HCT116 (cell line): ENCODE results near the gene NPDC1. TPM values are rescaled to one million over a fixed set of nuclear protein-coding genes. Genes with fewer than 3 reads are reported as not detected.

Experiments
- ATAC-seq: fragments of 200-7000 bp; cut with Tn5 transposase; 2 replicates; pipeline ENCODE4 v1.9.1; 2020; ENCODE audit warnings: mild to moderate bottlenecking, moderate library complexity
- BruUV-seq: library from RNA; stranded (reverse); fragments of 400-500 nt; replicated peaks from 2 replicates; lab custom pipeline; 2021; lab: Mats Ljungman, UMichigan
- CTCF ChIA-PET: fragments of 300-600 bp; sonication (Branson Sonifier 250); formaldehyde crosslinking; loops from one replicate; lab custom pipeline; 2021; ENCODE audit warnings: antibody characterized with exemption; lab: Charles Lee
- POLR2A ChIA-PET: fragments of 300-600, 350-600 bp; sonication (Branson Sonifier 250); formaldehyde crosslinking; loops from one replicate; lab custom pipeline; 2021; ENCODE audit warnings: antibody characterized with exemption; lab: Charles Lee
- RAD21 ChIA-PET, 2 experiments: fragments of 300-600 bp; sonication (Branson Sonifier 250); formaldehyde crosslinking; loops; one replicate each; lab custom pipeline; 2023; ENCODE audit warnings: low total read pairs in 2 of 2; ENCODE audit not compliant: uncharacterized antibody in 2 of 2, unreplicated experiment in 2 of 2, low non-redundant PET in 1 of 2; lab: Charles Lee
- DNase-seq: peaks from one replicate; pipeline ENCODE4 v3.0.0-alpha.2; 2010; ENCODE audit warnings: low read depth, low spot score
- H2AFZ ChIP-seq: fragments of 200-600 bp; shearing (Covaris generic), sonication (generic); 2 replicates; pipeline ENCODE4 v1.6.1; 2017; ENCODE audit warnings: low read depth, mixed run types, mixed read lengths, antibody characterized with exemption, low read length; ENCODE audit not compliant: poor library complexity, severe bottlenecking
- H3K27ac ChIP-seq: 2 replicates; pipeline ENCODE4 v1.5.1; 2012; ENCODE audit warnings: low read depth, low read length
- H3K27me3 ChIP-seq: fragments of 200-600 bp; sonication (generic); 2 replicates; pipeline ENCODE4 v1.6.1; 2016; ENCODE audit warnings: mixed run types, low read length, mixed read lengths; ENCODE audit not compliant: insufficient read depth
- H3K36me3 ChIP-seq, 2 experiments: fragments of 200-500 bp in 1 of 2; fragments of 200-600 bp in 1 of 2; sonication (Bioruptor generic) in 1 of 2; sonication (generic) in 1 of 2; 2 replicates each; pipeline versions ENCODE4 v1.5.1 to v1.6.1; 2014 to 2016; ENCODE audit warnings: low read length in 2 of 2, inconsistent platforms in 1 of 2, mixed read lengths in 1 of 2, mixed run types in 1 of 2; ENCODE audit not compliant: insufficient read depth in 2 of 2, control insufficient read depth in 1 of 2
- H3K4me1 ChIP-seq, 2 experiments: fragments of 200-600 bp in 1 of 2; sonication (generic) in 1 of 2; 2 replicates each; pipeline versions ENCODE4 v1.5.1 to v1.6.1; 2012 to 2017; ENCODE audit warnings: low read length in 2 of 2, inconsistent platforms in 1 of 2, mild to moderate bottlenecking in 1 of 2, mixed read lengths in 1 of 2, mixed run types in 1 of 2, moderate library complexity in 1 of 2; ENCODE audit not compliant: insufficient read depth in 2 of 2, control insufficient read depth in 1 of 2
- H3K4me2 ChIP-seq: fragments of 200-600 bp; sonication (generic); 2 replicates; pipeline ENCODE4 v1.6.1; 2017; ENCODE audit warnings: mixed run types, low read length, mixed read lengths
- H3K4me3 ChIP-seq, 2 experiments: fragments of 200-600 bp in 1 of 2; sonication (generic) in 1 of 2; replicated peaks in 1 of 2; 2 replicates each; pipeline ENCODE4 v1.5.1; 2011 to 2016; ENCODE audit warnings: low read length in 2 of 2, control low read depth in 1 of 2, low read depth in 1 of 2, mild to moderate bottlenecking in 1 of 2, mixed read lengths in 1 of 2, mixed run types in 1 of 2
- H3K79me2 ChIP-seq: fragments of 200-600 bp; sonication (generic); 2 replicates; pipeline ENCODE4 v1.6.1; 2017; ENCODE audit warnings: mild to moderate bottlenecking, mixed run types, low read length, moderate library complexity, mixed read lengths; ENCODE audit not compliant: insufficient read depth
- H3K9ac ChIP-seq: fragments of 200-600 bp; sonication (generic); 2 replicates; pipeline ENCODE4 v1.6.1; 2016; ENCODE audit warnings: low read length, mixed read lengths
- H3K9me2 ChIP-seq: fragments of 200-600 bp; sonication (generic), shearing (Covaris generic); 2 replicates; pipeline ENCODE4 v1.6.1; 2017; ENCODE audit warnings: mixed run types, mild to moderate bottlenecking, moderate library complexity; ENCODE audit not compliant: insufficient read depth
- H3K9me3 ChIP-seq, 2 experiments: fragments of 200-500 bp in 1 of 2; fragments of 200-600 bp in 1 of 2; sonication (Bioruptor generic) in 1 of 2; sonication (generic) in 1 of 2; 2 replicates each; pipeline ENCODE4 v1.6.1; 2014 to 2017; ENCODE audit warnings: low read length in 2 of 2, mixed read lengths in 2 of 2, inconsistent platforms in 1 of 2, low read depth in 1 of 2, mild to moderate bottlenecking in 1 of 2, mixed run types in 1 of 2, moderate library complexity in 1 of 2; ENCODE audit not compliant: control insufficient read depth in 1 of 2, insufficient read depth in 1 of 2
- H4K20me1 ChIP-seq: fragments of 200-600 bp; sonication (generic), shearing (Covaris generic); 2 replicates; pipeline ENCODE4 v1.6.1; 2017; ENCODE audit warnings: mixed run types, mild to moderate bottlenecking, moderate library complexity; ENCODE audit not compliant: insufficient read depth
- EZH2 ChIP-seq: fragments of 200-600 bp; sonication (generic); IDR thresholded peaks from 2 replicates; pipeline ENCODE4 v1.6.1; 2017; ENCODE audit warnings: antibody characterized with exemption, mixed run types
- POLR2A ChIP-seq: IDR thresholded peaks from 2 replicates; pipeline ENCODE4 v1.7.0; 2011; ENCODE audit warnings: borderline replicate concordance; ENCODE audit not compliant: insufficient read depth, insufficient read length; ENCODE audit errors: extremely low read depth
- POLR2AphosphoS5 ChIP-seq: IDR thresholded peaks from 2 replicates; pipeline ENCODE4 v1.6.1; 2011; ENCODE audit warnings: mild to moderate bottlenecking, low read depth, low read length, moderate library complexity
- intact Hi-C: fragments of 100-400 bp; cut with micrococcal nuclease; formaldehyde crosslinking; loops from 2 replicates; pipeline ENCODE4 v1.10.0; 2022
- total RNA-seq: library from RNA; stranded (reverse); gene quantifications from one replicate; pipeline ENCODE4 v1.2.1, GENCODE V29; 2021; ENCODE audit not compliant: unreplicated experiment
- TF ChIP-seq, protein P1 (sequence below), 3 experiments: fragments of 200-600 bp in 1 of 3; sonication (generic) in 1 of 3; IDR thresholded peaks in 2 of 3; conservative IDR thresholded peaks in 1 of 3; 2 replicates each; pipeline ENCODE4 v1.5.1; 2012 to 2017; ENCODE audit warnings: low read depth in 2 of 3, low read length in 2 of 3, antibody characterized with exemption in 1 of 3, borderline replicate concordance in 1 of 3, control low read depth in 1 of 3, mild to moderate bottlenecking in 1 of 3, mixed read lengths in 1 of 3, mixed run types in 1 of 3, moderate library complexity in 1 of 3; ENCODE audit not compliant: insufficient read depth in 1 of 3
- TF ChIP-seq, protein P2 (sequence below): IDR thresholded peaks from 2 replicates; pipeline ENCODE4 v1.6.1; 2011; ENCODE audit warnings: mild to moderate bottlenecking, low read length, moderate library complexity; ENCODE audit not compliant: insufficient replicate concordance; ENCODE audit errors: extremely low read depth

NPDC1 gene
- total RNA-seq, 1 experiment from 2014 or later, result 98.8 TPM

DNA sequence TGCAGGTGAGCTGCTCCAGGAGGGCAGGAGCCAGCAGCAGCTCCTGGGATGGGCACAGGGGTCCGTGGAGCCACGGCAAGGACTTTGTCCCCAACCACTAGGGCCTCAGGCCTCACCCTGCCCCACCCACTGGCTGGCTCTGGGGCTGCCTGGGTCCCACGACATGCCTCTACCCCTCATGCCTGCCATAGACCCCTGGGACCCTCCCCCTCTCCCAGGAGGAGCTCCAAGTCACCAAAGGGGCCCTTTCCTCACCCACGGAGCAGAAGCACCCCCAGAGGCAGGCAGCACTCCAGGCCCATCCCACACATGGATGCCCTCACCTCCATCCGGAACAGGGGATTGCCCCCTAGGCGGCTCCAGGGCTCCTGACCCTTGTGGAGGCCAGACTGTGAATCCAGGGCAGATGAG is 24.4 kb downstream of the NPDC1 start:
- no peak overlapping the region for H3K4me3 ChIP-seq
- peak overlapping the region; percentile 11; the same call in 1 of the 2 replicates for H3K27ac ChIP-seq
- peaks cover 22 to 31% of the 10 kb centered on the region in 2 experiments; a peak in 3 of 4 replicates for H3K4me1 ChIP-seq
- no peaks in the 10 kb centered on the region for H3K9me2 ChIP-seq
- H2AFZ ChIP-seq, result no peak overlapping the region
- H3K9me3 ChIP-seq, result no peaks in the 10 kb centered on the region
- POLR2A ChIA-PET, result no interaction called here
- H3K4me2 ChIP-seq, result no peak overlapping the region
- H4K20me1 ChIP-seq, result no peaks in the 10 kb centered on the region
- no peak overlapping the region for H3K9ac ChIP-seq
- H3K79me2 ChIP-seq, result peaks cover 20% of the 10 kb centered on the region
- no TSS peak for BruUV-seq
- ATAC-seq, result no peak
- no peak for DNase-seq
- H3K27me3 ChIP-seq, result no peaks in the 10 kb centered on the region
- TF ChIP-seq, protein P1, sequence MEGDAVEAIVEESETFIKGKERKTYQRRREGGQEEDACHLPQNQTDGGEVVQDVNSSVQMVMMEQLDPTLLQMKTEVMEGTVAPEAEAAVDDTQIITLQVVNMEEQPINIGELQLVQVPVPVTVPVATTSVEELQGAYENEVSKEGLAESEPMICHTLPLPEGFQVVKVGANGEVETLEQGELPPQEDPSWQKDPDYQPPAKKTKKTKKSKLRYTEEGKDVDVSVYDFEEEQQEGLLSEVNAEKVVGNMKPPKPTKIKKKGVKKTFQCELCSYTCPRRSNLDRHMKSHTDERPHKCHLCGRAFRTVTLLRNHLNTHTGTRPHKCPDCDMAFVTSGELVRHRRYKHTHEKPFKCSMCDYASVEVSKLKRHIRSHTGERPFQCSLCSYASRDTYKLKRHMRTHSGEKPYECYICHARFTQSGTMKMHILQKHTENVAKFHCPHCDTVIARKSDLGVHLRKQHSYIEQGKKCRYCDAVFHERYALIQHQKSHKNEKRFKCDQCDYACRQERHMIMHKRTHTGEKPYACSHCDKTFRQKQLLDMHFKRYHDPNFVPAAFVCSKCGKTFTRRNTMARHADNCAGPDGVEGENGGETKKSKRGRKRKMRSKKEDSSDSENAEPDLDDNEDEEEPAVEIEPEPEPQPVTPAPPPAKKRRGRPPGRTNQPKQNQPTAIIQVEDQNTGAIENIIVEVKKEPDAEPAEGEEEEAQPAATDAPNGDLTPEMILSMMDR (IDR thresholded peaks at IDR 0.05 in 2 of 3, conservative IDR thresholded peaks at IDR 0.05 in 1 of 3; ENCODE audit: borderline replicate concordance in 1 of 3, insufficient read depth in 1 of 3, low read depth in 2 of 3, low read length in 2 of 3), result no peak
- no peak for TF ChIP-seq POLR2AphosphoS5
- no peak for TF ChIP-seq POLR2A
- no peak for TF ChIP-seq EZH2
- TF ChIP-seq, protein P2, sequence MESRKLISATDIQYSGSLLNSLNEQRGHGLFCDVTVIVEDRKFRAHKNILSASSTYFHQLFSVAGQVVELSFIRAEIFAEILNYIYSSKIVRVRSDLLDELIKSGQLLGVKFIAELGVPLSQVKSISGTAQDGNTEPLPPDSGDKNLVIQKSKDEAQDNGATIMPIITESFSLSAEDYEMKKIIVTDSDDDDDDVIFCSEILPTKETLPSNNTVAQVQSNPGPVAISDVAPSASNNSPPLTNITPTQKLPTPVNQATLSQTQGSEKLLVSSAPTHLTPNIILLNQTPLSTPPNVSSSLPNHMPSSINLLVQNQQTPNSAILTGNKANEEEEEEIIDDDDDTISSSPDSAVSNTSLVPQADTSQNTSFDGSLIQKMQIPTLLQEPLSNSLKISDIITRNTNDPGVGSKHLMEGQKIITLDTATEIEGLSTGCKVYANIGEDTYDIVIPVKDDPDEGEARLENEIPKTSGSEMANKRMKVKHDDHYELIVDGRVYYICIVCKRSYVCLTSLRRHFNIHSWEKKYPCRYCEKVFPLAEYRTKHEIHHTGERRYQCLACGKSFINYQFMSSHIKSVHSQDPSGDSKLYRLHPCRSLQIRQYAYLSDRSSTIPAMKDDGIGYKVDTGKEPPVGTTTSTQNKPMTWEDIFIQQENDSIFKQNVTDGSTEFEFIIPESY, result no peak
- TF ChIP-seq, all 23 proteins: peak for 0
- RAD21 ChIA-PET, result interaction anchor here in 1 of 2 experiments (0.6 kb wide), 1 partner anchor 242 kb away, joined by 3 read pairs; no protein-coding TSS in a partner anchor
- CTCF ChIA-PET, result interaction anchor here (1.3 to 1.8 kb wide), 3 partner anchors 13 to 47 kb away, joined by 3 to 14 read pairs (median 6); partner anchors contain the start of gene NPDC1
- intact Hi-C loops, result no loop called here
- peaks cover 10 to 12% of the 10 kb centered on the region in 2 experiments; a peak in 2 of 4 replicates for H3K36me3 ChIP-seq
